SHP77 (cell line): ENCODE results near the gene EEIG1.
A peak's percentile ranks its signal among the peaks of the same experiment; 100 is the strongest.

ENCODE experiments used
- DNase-seq, 2 experiments: peaks; one replicate each; lab custom pipeline; 2025; lab: John Stamatoyannopoulos, UW

Gene EEIG1

GRCh38 chr9:127974769-127975261 lies 6.0 kb downstream of the EEIG1 start:
- DNase-seq: no peak

GRCh38 chr9:127974001-127974768 lies 6.6 kb downstream of the EEIG1 start:
- no peak for DNase-seq

- DNase-seq: no peak
Measured at GRCh38 chr9:127973169-127974000, 7.4 kb downstream of the EEIG1 start.

- DNase-seq: no peak
Measured at GRCh38 chr9:127972236-127972871, 8.4 kb downstream of the EEIG1 start.

GRCh38 chr9:127971357-127972235 lies 9.2 kb downstream of the EEIG1 start:
- DNase-seq: no peak

GRCh38 chr9:127970401-127971313 lies 10.1 kb downstream of the EEIG1 start:
- peak; percentile 72 to 80 for DNase-seq

- peak in 1 of 2 experiments; percentile 69 for DNase-seq
Measured at GRCh38 chr9:127968700-127969383, 11.9 kb downstream of the EEIG1 start.

GRCh38 chr9:127968042-127968441 lies 12.7 kb downstream of the EEIG1 start:
- DNase-seq: no peak

GRCh38 chr9:127967151-127967809 lies 13.5 kb downstream of the EEIG1 start:
- no peak for DNase-seq

GRCh38 chr9:127966416-127967150 lies 14.2 kb downstream of the EEIG1 start:
- no peak for DNase-seq

- no peak for DNase-seq
Measured at GRCh38 chr9:127965953-127966352, 14.8 kb downstream of the EEIG1 start.

GRCh38 chr9:127963359-127964064 lies 17.3 kb downstream of the EEIG1 start:
- DNase-seq: no peak

- no peak for DNase-seq
Measured at GRCh38 chr9:127963041-127963358, 17.8 kb downstream of the EEIG1 start.

GRCh38 chr9:127962278-127962677 lies 18.5 kb downstream of the EEIG1 start:
- no peak for DNase-seq

GRCh38 chr9:127961613-127962155 lies 19.1 kb downstream of the EEIG1 start:
- DNase-seq: no peak

- DNase-seq: no peak
Measured at GRCh38 chr9:127961155-127961490, 19.7 kb downstream of the EEIG1 start.

- DNase-seq: no peak
Measured at GRCh38 chr9:127960410-127961154, 20.2 kb downstream of the EEIG1 start.
